SK-N-MC (cell line): ENCODE results near the gene GRK4.
"Not testable (repeated sequence)": the region's sequence is repeated elsewhere in the genome, so short reads cannot be mapped to it uniquely, and the experiment has no call there.

ENCODE experiments used
- DNase-seq: peaks from one replicate; pipeline ENCODE4 v3.0.0-alpha.2; 2011; ENCODE audit warnings: low read depth, low spot score
- H3K27ac ChIP-seq: fragments of 200-600 bp; sonication (generic); 2 replicates; pipeline ENCODE4 v1.5.1; 2016; ENCODE audit warnings: mixed run types
- H3K36me3 ChIP-seq: fragments of 200-600 bp; sonication (generic); 2 replicates; pipeline ENCODE4 v1.6.1; 2017; ENCODE audit warnings: antibody characterized with exemption, low read length, mixed read lengths; ENCODE audit not compliant: insufficient read depth
- H3K4me3 ChIP-seq: fragments of 200-600 bp; sonication (generic); 2 replicates; pipeline ENCODE4 v1.5.1; 2016
- H3K9ac ChIP-seq: fragments of 200-600 bp; sonication (generic); 2 replicates; pipeline ENCODE4 v1.8.0; 2017; ENCODE audit warnings: mixed run types, mixed read lengths; ENCODE audit not compliant: insufficient read length
- H3K9me3 ChIP-seq: fragments of 200-600 bp; sonication (generic); 2 replicates; pipeline ENCODE4 v1.6.1; 2017; ENCODE audit warnings: low read depth, mild to moderate bottlenecking, antibody characterized with exemption, low read length, moderate library complexity, mixed read lengths
- EZH2 ChIP-seq: fragments of 200-600 bp; sonication (generic); IDR thresholded peaks from one replicate; pipeline ENCODE4 v1.6.1; 2017; ENCODE audit warnings: antibody characterized with exemption
- FOXP2 ChIP-seq: optimal IDR thresholded peaks from 2 replicates; pipeline ENCODE3; 2011; ENCODE audit warnings: mild to moderate bottlenecking, moderate library complexity; ENCODE audit not compliant: insufficient read depth; ENCODE audit errors: extremely low read length, control extremely low read depth
- POLR2AphosphoS5 ChIP-seq: IDR thresholded peaks from 2 replicates; pipeline ENCODE4 v1.6.1; 2012; ENCODE audit warnings: mild to moderate bottlenecking, low read depth, low read length, borderline replicate concordance

The GRK4 gene

DNA sequence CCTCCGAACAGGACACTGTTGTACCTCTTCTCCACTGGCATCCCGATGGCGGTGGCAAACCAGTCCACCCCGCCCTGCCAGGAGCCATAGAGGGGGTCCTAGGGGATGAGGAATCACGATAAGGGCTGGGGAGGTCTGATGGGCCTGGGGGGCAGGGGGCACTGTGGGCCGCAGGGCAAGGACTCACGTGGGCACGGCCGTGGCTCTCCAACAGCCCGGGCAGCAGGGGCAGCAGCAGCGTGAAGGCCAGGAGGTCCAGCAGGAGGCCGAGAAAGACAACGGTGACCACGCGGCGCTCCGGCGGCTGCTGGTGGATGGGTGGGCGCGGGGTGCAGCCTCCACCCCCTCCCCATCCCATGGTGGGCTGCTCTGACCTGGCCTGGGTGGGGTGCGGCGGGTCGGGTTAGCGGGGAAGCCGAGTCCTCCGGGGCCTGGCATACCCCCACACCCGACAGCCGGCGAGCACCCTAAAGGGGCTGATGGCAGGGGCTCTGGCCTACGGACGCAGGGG is 29.8 kb upstream of the GRK4 start:
- peak overlapping the region; percentile 75 for H3K9ac ChIP-seq
- TF ChIP-seq POLR2AphosphoS5 (no peak), FOXP2 (no peak), EZH2 (no peak)
- H3K9me3 ChIP-seq: no peaks in the 10 kb centered on the region
- peaks cover 19% of the 10 kb centered on the region for H3K36me3 ChIP-seq
- H3K4me3 ChIP-seq: peak overlapping the region; percentile 86
- no peak overlapping the region for H3K27ac ChIP-seq
- no peak for DNase-seq

DNA sequence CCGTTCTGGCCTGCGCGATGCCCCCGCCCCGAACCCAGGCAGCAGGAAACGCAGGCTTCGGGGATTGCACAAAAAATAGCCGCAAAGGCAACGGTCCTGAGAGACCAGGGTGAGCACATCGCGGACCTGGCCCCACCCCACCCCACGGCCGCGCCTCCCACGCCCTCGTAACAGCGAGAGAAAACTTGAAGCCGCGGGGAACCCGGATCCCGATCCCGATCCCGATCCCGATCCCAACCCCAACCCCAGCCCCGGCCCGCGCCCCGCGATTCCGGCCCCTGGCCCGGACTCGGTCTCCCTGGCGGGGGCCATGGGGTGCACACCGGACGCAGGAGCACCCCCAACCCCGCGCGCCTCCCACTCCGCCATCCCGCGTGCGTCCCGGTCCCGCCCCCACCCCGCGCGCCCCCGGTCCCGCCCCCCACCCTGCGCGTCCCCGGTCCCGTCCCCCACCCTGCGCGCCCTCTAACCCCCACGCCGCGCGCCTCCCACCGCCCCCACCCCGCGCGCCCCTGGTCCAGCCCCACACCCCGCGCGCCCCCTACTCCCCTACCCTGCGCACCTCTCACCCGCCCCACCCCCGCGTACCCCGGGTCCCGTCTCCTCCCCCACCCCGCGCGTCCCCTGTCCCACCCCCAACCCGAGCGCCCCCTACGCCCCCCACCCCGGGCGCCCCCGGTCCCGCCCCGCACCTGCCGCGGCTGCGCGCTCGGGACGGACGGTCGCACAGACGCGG is 29.1 kb upstream of the GRK4 start:
- H3K36me3 ChIP-seq: peaks cover 25% of the 10 kb centered on the region
- no peak for TF ChIP-seq FOXP2
- no peak for TF ChIP-seq EZH2
- no peak for TF ChIP-seq POLR2AphosphoS5
- peak overlapping the region; percentile 75 for H3K9ac ChIP-seq
- no peaks in the 10 kb centered on the region for H3K9me3 ChIP-seq
- no peak for DNase-seq
- H3K27ac ChIP-seq: no peak overlapping the region
- H3K4me3 ChIP-seq: peak overlapping the region; percentile 96

DNA sequence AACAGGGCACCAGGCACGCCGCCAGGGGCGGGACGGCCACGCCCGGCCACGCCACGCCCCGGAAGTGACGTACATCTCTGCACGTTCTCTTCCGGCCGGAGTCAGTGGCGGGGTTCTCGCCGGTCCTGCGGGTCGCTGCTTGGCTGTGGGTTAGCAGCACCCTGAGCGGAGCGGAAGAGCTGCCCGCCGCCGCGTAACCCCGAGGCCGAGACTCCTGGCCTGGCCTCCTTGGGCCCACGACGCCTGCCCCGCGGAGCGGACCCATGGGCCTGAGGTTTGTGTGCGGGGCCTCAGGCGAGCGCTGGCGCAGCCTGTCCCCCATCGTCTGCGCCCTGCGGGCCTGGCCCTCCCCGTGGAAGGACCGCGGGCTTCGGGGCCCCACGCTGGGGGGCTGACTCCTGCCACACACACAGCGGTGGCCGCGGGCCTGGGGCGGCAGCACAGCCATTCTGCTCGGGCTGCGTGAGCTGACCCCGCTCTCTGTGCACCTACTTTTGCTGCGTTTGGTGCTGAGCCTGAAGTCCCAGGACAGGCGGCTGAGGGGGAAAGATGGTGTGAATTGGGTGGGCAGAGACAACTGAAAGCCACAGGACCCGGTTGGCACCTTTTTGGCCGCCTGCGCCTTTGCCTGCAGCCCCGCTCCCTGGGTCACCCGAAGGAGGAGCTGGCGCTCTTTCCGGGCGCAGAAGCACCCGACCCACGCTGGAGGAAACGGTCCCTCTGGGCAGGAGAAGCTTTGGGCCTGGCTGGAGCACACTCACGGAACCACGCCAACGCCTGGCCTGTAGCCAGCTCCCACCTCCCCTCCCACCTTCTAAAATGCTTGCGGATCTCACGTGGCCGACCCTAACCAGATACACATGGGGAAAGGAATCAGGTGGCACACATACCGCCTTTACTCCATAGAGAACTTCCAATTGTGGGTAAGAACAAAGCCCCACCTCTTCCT is 28.3 kb upstream of the GRK4 start:
- peaks cover 30% of the 10 kb centered on the region for H3K36me3 ChIP-seq
- peak overlapping the region; percentile 93 for H3K9ac ChIP-seq
- DNase-seq: peak; percentile 22
- TF ChIP-seq FOXP2 (peak; percentile 41), EZH2 (no peak), POLR2AphosphoS5 (peak; percentile 96)
- H3K27ac ChIP-seq: peak overlapping the region; percentile 50; the same call in 1 of the 2 replicates
- H3K9me3 ChIP-seq: no peaks in the 10 kb centered on the region
- H3K4me3 ChIP-seq: peak overlapping the region; percentile 96

DNA sequence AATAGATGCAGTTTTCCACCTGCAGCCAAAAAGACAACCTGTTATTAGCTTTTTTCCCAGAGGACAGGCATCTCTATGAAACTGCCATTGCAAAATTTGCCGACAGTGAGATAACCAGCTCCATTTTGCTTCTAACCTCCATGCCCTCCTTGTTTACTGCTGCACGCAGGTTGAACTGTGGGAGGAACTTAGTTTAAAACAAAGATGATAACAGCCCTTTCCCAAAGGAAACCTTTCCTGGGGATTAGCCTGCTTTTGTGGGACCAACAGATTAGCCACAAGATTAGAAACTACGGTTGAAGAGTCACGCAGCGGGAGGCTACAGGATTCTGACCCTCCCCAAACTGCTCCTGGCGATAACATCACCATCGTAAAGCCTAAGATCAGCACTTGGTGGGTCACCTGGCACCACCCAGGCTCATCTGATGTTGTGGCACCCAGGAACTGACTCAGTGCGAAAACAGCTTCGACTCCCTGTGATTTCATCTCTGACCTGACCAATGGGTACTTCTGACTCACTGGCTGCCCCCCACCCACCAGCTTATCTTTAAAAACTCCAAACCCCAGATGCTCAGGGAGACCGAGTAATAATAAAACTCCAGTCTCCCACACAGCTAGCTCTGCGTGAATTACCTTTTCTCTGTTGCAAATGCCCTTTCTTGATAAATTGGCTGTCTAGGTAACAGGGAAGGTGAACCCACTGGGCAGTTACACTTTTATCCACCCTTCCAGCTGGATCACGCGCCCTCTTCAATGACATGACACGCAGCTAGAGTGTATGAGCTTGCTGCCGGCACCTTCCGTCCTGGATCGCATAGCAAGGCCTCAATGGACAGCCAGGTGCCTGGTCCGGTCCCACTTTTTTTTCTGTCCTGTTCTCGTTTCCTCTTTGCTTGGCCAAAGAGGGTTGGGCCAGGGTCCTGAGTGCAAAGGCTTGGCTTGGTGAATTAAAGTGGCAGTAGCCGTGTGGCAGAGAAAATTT is 27.3 kb upstream of the GRK4 start:
- TF ChIP-seq FOXP2 (no peak), POLR2AphosphoS5 (0 out of 2 replicates have a peak, but pooled peaks have one; percentile 14)

DNA sequence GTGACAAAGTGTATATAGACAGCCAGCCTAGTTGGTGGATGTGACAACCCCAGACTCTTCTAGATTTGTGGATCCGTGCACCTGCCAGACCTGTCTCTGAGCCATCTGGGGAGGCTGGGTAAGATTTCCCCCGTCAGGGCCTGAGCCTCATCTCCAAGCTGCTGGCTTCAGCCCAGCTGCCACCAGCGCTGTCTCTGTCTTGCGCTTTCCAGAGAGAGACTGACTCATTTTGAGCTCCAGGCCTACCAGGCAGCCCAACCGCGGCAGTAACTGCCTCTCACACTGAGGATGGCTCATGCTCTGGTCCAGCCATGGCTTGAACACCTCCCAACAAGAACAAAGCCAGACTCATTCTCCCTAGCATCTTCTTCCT is 26.6 kb upstream of the GRK4 start:
- Histone ChIP-seq H3K27ac (no peak overlapping the region), H3K4me3 (no peak overlapping the region), H3K36me3 (peaks cover 41% of the 10 kb centered on the region), H3K9me3 (no peaks in the 10 kb centered on the region), H3K9ac (no peak overlapping the region)
- DNase-seq: no peak
- TF ChIP-seq FOXP2 (no peak), EZH2 (no peak), POLR2AphosphoS5 (no peak)

More for the DNA sequence above, 27.3 kb upstream of the GRK4 start:
- no peaks in the 10 kb centered on the region for H3K9me3 ChIP-seq
- peaks cover 34% of the 10 kb centered on the region for H3K36me3 ChIP-seq
- no peak for DNase-seq
- peak overlapping the region; percentile 93 for H3K9ac ChIP-seq
- peak overlapping the region; percentile 96 for H3K4me3 ChIP-seq
- H3K27ac ChIP-seq: no peak overlapping the region

DNA sequence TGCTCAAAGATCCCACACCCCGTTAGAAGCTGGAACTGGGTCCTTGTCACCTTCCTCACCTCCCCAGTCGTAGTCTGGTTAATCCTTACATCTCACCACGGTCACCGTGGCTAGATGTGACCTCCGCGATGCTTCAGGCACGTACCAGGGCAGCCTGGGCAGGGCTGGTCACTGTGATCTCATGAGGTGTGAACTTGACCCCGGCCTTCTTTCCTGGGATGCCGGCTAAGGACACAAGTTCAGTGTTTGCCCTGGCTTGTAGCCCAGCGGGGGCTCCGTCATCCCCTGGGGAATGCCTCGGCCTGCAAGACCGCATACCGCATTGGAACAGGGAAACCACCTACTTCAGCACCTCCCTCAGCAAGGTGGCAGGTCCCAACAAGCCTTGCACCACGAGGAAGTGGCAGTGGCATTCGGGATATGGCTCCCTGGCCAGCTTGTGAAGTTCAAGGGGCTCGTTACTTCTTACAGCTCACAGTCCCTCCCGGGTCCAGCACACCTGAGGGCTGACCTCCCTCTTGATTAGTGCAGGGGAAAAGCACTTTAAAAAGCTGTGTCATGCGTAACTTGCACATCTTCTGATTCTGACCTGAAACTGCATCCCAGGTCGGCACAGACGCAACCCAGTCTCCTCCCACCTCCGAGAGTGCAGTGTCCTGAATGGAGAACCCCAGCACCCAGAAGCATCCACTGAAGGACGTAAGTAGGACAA is 26.1 kb upstream of the GRK4 start:
- Histone ChIP-seq H3K36me3 (peaks cover 46% of the 10 kb centered on the region), H3K27ac (no peak overlapping the region), H3K4me3 (no peak overlapping the region), H3K9ac (no peak overlapping the region), H3K9me3 (no peaks in the 10 kb centered on the region)
- no peak for TF ChIP-seq EZH2
- TF ChIP-seq FOXP2: no peak
- no peak for TF ChIP-seq POLR2AphosphoS5
- no peak for DNase-seq

DNA sequence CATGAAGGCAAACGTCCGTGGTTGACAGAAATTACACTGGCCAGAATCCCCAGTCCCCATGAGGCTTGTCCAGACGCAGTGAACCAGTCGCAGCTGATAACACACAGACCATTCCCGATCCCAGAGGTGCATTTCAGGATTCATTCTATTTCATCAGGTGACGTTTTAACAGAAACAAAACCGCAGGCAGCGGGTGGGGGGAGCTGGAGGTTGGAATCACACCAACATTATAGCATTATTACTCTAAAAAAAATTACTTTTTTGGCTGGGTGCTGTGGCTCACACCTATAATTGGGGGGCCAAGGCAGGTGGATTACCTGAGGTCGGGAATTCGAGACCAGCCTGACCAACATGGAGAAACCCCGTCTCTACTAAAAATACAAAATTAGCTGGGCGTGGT is 25.4 kb upstream of the GRK4 start:
- Histone ChIP-seq H3K9me3 (no peaks in the 10 kb centered on the region), H3K4me3 (no peak overlapping the region), H3K27ac (no peak overlapping the region), H3K9ac (no peak overlapping the region), H3K36me3 (peaks cover 53% of the 10 kb centered on the region)
- no peak for TF ChIP-seq POLR2AphosphoS5
- TF ChIP-seq EZH2: no peak
- TF ChIP-seq FOXP2: no peak
- no peak for DNase-seq

DNA sequence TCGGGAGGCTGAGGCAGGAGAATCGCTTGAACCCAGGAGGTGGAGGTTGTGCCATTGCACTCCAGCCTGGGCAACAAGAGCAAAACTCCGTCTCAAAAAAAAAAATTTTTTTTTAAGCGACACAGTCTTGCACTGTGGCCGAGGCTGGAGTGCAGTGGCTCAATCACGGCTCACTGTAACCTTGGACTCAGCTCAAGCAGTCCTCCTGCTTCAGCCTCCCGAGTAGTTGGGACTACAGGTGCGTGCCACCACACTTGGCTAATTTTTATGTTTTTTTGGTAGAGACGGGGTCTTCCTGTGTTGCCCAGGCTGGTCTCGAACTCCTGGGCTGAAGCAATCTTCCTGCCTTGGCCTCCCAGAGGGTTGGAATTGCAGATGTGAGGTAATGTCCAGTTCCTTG is 25.0 kb upstream of the GRK4 start:
- not testable (repeated sequence) for H3K4me3 ChIP-seq, DNase-seq, H3K9me3 ChIP-seq, H3K9ac ChIP-seq
- Histone ChIP-seq H3K27ac (peak overlapping the region; percentile 31; the same call in 1 of the 2 replicates), H3K36me3 (peaks cover 57% of the 10 kb centered on the region)
